Right atrium auricular region (tissue), 2 donors: ENCODE results near the gene CEP170B. TPM values are rescaled to one million over a fixed set of nuclear protein-coding genes. Genes with fewer than 3 reads are reported as not detected.
"Not testable (repeated sequence)": the region's sequence is repeated elsewhere in the genome, so short reads cannot be mapped to it uniquely, and the experiment has no call there.

Source experiments
- DNase-seq: peaks from one replicate; pipeline ENCODE4 v3.0.0-alpha.2; 2019; ENCODE audit warnings: low spot score
- H3K27ac ChIP-seq, 2 donors: fragments of 200-600 bp; sonication (generic); 1 replicate in 1 of 2; 2 replicates in 1 of 2; pipeline ENCODE4 v1.5.1; 2016 to 2019
- H3K27me3 ChIP-seq, 2 donors: fragments of 200-600 bp; sonication (generic); one replicate each; pipeline versions ENCODE4 v1.5.1 to v1.6.0; 2017 to 2019
- H3K36me3 ChIP-seq: fragments of 200-600 bp; sonication (generic); one replicate; pipeline ENCODE4 v1.5.1; 2016
- H3K4me1 ChIP-seq, 2 donors: fragments of 200-600 bp; sonication (generic); one replicate each; pipeline versions ENCODE4 v1.5.1 to v1.6.0; 2017 to 2019
- H3K4me3 ChIP-seq, 2 donors: fragments of 200-600 bp; sonication (generic); 1 replicate in 1 of 2; 2 replicates in 1 of 2; pipeline ENCODE4 v1.5.1; 2017 to 2019; ENCODE audit warnings: mild to moderate bottlenecking in 1 of 2, moderate library complexity in 1 of 2
- H3K9me3 ChIP-seq, 2 donors: fragments of 200-600 bp; sonication (generic); one replicate each; pipeline ENCODE4 v1.5.1; 2019
- CTCF ChIP-seq, 2 donors: fragments of 200-600 bp; sonication (generic); IDR thresholded peaks; one replicate each; pipeline ENCODE4 v1.5.1; 2019; ENCODE audit warnings: antibody characterized with exemption in 2 of 2
- total RNA-seq, 2 donors: library from RNA; depleted of rRNA; stranded (reverse); fragments of >200 nt; gene quantifications; one replicate each; pipeline ENCODE4 v1.1.0, GENCODE V29; 2016

The CEP170B gene
- total RNA-seq, 2 donors from 2014 or later, result 7.9 to 15.1 TPM

GRCh38 chr14:104826189-104826860 lies 38.7 kb upstream of the CEP170B start:
- H3K27me3 ChIP-seq, result no peaks in the 10 kb centered on the region
- peak; percentile 88 to 90 for TF ChIP-seq CTCF (IDR thresholded peaks at IDR 0.05)
- H3K4me1 ChIP-seq, result peaks cover 0 to 22% of the 10 kb centered on the region in 2 donors
- H3K27ac ChIP-seq, result peak overlapping the region; percentile 41 to 64
- H3K9me3 ChIP-seq, result no peaks in the 10 kb centered on the region
- no peaks in the 10 kb centered on the region for H3K36me3 ChIP-seq
- DNase-seq, result peak; percentile 81
- peak overlapping the region; percentile 54 to 71 for H3K4me3 ChIP-seq

DNA sequence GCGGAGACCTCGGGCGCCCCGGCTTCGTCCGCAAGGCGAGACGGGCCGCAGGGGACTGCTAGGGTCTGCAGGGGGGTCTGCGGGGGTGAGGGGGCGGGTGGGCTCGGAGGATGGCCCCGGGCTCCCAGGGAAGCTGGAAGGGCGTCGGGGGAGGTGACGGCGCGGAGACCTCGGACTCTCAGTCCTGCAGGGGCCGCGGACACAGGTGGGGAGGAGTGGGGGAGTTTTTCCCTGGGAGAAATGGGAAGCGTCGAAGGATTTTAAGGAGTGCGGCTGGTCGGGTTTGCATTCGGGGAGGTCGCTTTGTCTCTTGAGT lies 38.2 kb upstream of the CEP170B start:
- Histone ChIP-seq H3K27me3 (no peaks in the 10 kb centered on the region), H3K36me3 (no peaks in the 10 kb centered on the region), H3K4me1 (peaks cover 0 to 22% of the 10 kb centered on the region in 2 donors), H3K9me3 (no peaks in the 10 kb centered on the region), H3K4me3 (peak overlapping the region; percentile 54 to 71), H3K27ac (peak overlapping the region; percentile 26 to 41)
- DNase-seq, result no peak
- no peak for TF ChIP-seq CTCF (IDR thresholded peaks at IDR 0.05)

- peak; percentile 21 to 49 for TF ChIP-seq CTCF (IDR thresholded peaks at IDR 0.05)
- no peaks in the 10 kb centered on the region for H3K9me3 ChIP-seq
- H3K4me1 ChIP-seq, result peaks cover 0 to 22% of the 10 kb centered on the region in 2 donors
- H3K27ac ChIP-seq, result peak overlapping the region; percentile 26 to 41
- H3K27me3 ChIP-seq, result no peaks in the 10 kb centered on the region
- DNase-seq, result no peak
- peak overlapping the region; percentile 54 to 71 for H3K4me3 ChIP-seq
- no peaks in the 10 kb centered on the region for H3K36me3 ChIP-seq
Observed at GRCh38 chr14:104827177-104828055, 37.7 kb upstream of the CEP170B start.

DNA sequence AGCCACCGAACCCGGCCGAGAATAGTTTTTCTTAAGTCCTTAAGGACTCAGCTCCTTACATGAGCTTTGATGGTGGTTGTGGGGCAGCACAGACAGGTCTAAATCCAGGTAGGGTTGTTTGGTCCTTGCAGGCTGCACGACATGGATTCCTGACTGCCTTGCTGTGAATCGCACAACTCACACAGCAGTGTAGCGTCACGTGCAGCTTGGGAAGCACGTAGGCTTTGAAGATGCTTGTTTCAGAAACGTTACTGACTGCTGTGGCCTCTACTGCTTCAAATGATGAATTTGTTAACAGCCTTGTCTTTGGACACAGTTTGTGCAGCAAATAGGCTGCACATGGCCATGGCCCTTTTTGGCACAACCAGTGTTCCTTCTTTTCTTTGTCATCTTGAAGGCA lies 34.3 kb upstream of the CEP170B start:
- no peak for DNase-seq
- Histone ChIP-seq H3K36me3 (no peaks in the 10 kb centered on the region), H3K27ac (no peak overlapping the region), H3K4me1 (peaks cover 0 to 18% of the 10 kb centered on the region in 2 donors), H3K27me3 (no peaks in the 10 kb centered on the region), H3K4me3 (no peak overlapping the region), H3K9me3 (no peaks in the 10 kb centered on the region)
- TF ChIP-seq CTCF (IDR thresholded peaks at IDR 0.05), result no peak

DNA sequence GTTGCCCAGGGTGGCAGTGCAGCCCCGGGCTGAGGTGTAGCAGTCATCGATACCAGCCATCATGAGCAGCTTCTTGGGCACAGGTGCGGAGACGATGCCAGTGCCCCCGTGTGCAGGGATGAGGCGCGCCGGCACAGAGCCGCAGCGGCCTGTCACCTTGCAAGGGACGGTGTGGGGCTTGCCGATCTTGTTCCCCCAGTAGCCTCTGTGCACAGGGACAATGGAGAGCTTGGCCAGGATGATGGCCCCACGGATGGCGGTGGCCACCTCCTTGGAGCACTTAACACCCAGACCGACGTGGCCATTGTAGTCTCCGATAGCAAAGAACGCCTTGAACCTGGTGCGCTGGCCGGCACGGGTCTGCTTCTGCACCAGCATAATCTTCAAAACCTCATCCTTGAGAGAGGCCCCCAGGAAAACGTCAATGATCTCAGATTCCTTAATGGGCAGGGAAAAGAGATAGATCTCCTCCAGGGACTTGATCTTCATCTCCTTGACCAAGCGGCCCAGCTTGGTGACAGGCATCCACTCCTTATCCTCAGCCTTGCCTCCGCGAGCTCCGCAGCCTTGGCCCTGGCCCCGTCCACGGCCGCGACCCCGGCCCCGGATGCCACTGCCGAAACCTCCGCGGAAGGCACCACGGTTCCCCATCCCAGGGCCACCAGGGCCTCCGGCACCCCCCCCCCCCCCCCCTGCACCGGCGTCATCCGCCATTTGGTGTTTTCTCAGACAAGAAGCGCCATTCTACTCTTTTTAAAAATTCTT lies 28.7 kb upstream of the CEP170B start:
- not testable (repeated sequence) for H3K27me3 ChIP-seq, H3K27ac ChIP-seq, H3K9me3 ChIP-seq, H3K4me1 ChIP-seq, DNase-seq, H3K36me3 ChIP-seq, H3K4me3 ChIP-seq

DNA sequence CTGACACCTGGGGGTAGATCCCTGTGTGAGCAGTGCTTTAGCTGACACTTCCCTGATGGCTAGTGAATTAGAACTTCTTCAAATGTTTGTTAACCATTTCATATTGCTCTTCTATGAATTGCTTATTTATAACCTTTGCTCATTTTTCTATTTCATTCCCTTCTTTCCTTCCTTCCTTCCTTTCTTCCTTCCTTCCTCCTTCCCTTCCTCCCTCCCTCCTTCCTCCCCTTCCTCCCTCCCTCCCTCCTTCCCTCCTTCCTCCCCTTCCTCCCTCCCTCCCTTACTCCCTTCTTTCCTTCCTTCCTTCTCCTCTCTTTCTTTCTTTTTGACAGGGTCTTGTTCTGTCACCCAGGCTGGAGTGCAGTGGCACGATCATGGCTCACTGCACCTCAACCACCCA lies 23.3 kb upstream of the CEP170B start:
- Histone ChIP-seq H3K9me3 (no peaks in the 10 kb centered on the region), H3K4me1 (peaks cover 0 to 20% of the 10 kb centered on the region in 2 donors), H3K4me3 (no peak overlapping the region), H3K27me3 (peaks cover 6 to 14% of the 10 kb centered on the region in 2 donors), H3K36me3 (no peaks in the 10 kb centered on the region), H3K27ac (no peak overlapping the region)
- TF ChIP-seq CTCF (IDR thresholded peaks at IDR 0.05), result no peak
- DNase-seq, result no peak
